ENCODE results near the gene TMX2. TPM values are rescaled to one million over a fixed set of nuclear protein-coding genes. Genes with fewer than 3 reads are reported as not detected.

TMX2 gene
- polyA plus RNA-seq, 3 donors = 28.9 to 71.6 (median 52.9) TPM

GRCh38 chr11:57752954-57753353, 40.6 kb downstream of the TMX2 start:
- no peak overlapping the region for H3K4me3 Mint-ChIP-seq
- Histone ChIP-seq H2AFZ (ENCODE audit: insufficient read depth, low read depth, low read length, poor library complexity, severe bottlenecking) (no peak overlapping the region), H3K36me3 (replicated peaks in 1 of 2; ENCODE audit: control insufficient read depth in 1 of 2, insufficient read depth in 2 of 2, low read length in 2 of 2) (no peaks in the 10 kb centered on the region), H3K79me2 (ENCODE audit: insufficient read depth, low read length) (no peaks in the 10 kb centered on the region), H3K9ac (ENCODE audit: insufficient read depth, low read length, poor library complexity, severe bottlenecking) (no peak overlapping the region), H3K4me1 (ENCODE audit: control insufficient read depth in 1 of 2, insufficient read depth in 2 of 2, low read length in 2 of 2) (no peaks in the 10 kb centered on the region), H3K27me3 (ENCODE audit: control insufficient read depth in 2 of 2, insufficient read depth in 2 of 2, low read length in 2 of 2) (no peaks in the 10 kb centered on the region), H3K27ac (ENCODE audit: low read depth in 1 of 2, low read length in 2 of 2) (no peak overlapping the region), H3K9me3 (replicated peaks in 1 of 2; ENCODE audit: control insufficient read depth in 1 of 2, insufficient read depth in 1 of 2, low read length in 2 of 2) (peaks cover 0 to 9% of the 10 kb centered on the region in 2 donors), H3K4me2 (replicated peaks; ENCODE audit: extremely low read depth, low read length, poor library complexity, severe bottlenecking) (no peak overlapping the region), H3K4me3 (replicated peaks in 1 of 3; ENCODE audit: low read depth in 2 of 3, low read length in 3 of 3) (no peak overlapping the region), H4K20me1 (ENCODE audit: insufficient read depth, low read length) (no peaks in the 10 kb centered on the region)
- peaks cover 3% of the 10 kb centered on the region for H3K4me1 Mint-ChIP-seq
- 99% methylated on average over 22 of the region's 30 CpGs for WGBS (ENCODE audit: insufficient coverage)
- peaks cover 2 to 5% of the 10 kb centered on the region in 2 donors for H3K36me3 Mint-ChIP-seq
- no peak overlapping the region for H3K27ac Mint-ChIP-seq
- H3K27me3 Mint-ChIP-seq (ENCODE audit: low read depth in 3 of 3) = no peaks in the 10 kb centered on the region
- H3K9me3 Mint-ChIP-seq = peaks cover 0 to 9% (median 4%) of the 10 kb centered on the region in 7 donors
- DNase-seq = no peak
- intact Hi-C loops (cut with micrococcal nuclease) = no loop called here
- no peak for TF ChIP-seq CTCF (IDR thresholded peaks at IDR 0.05)

- Mint-ChIP-seq H3K27me3 (ENCODE audit: low read depth in 3 of 3) (peaks cover 0 to 3% (median 0%) of the 10 kb centered on the region in 3 donors), H3K4me3 (no peak overlapping the region), H3K27ac (no peak overlapping the region), H3K4me1 (peaks cover 12% of the 10 kb centered on the region), H3K9me3 (peaks cover 0 to 2% (median under 1%) of the 10 kb centered on the region in 7 donors), H3K36me3 (no peaks in the 10 kb centered on the region)
- no peak for TF ChIP-seq CTCF (IDR thresholded peaks at IDR 0.05)
- H3K9me3 ChIP-seq (replicated peaks in 1 of 2; ENCODE audit: control insufficient read depth in 1 of 2, insufficient read depth in 1 of 2, low read length in 2 of 2) = peaks cover 0 to 3% of the 10 kb centered on the region in 2 donors
- no peak overlapping the region for H3K4me3 ChIP-seq (replicated peaks in 1 of 3; ENCODE audit: low read depth in 2 of 3, low read length in 3 of 3)
- no peak overlapping the region for H3K9ac ChIP-seq (ENCODE audit: insufficient read depth, low read length, poor library complexity, severe bottlenecking)
- H3K79me2 ChIP-seq (ENCODE audit: insufficient read depth, low read length) = peaks cover 11% of the 10 kb centered on the region
- no peaks in the 10 kb centered on the region for H3K27me3 ChIP-seq (ENCODE audit: control insufficient read depth in 2 of 2, insufficient read depth in 2 of 2, low read length in 2 of 2)
- no peak overlapping the region for H3K4me2 ChIP-seq (replicated peaks; ENCODE audit: extremely low read depth, low read length, poor library complexity, severe bottlenecking)
- no peaks in the 10 kb centered on the region for H3K36me3 ChIP-seq (replicated peaks in 1 of 2; ENCODE audit: control insufficient read depth in 1 of 2, insufficient read depth in 2 of 2, low read length in 2 of 2)
- no peak overlapping the region for H3K27ac ChIP-seq (ENCODE audit: low read depth in 1 of 2, low read length in 2 of 2)
- intact Hi-C loops (cut with micrococcal nuclease) = no loop called here
- no peak for DNase-seq
- WGBS (ENCODE audit: insufficient coverage) = 100% methylated on average over 1 of the region's 3 CpGs
- H2AFZ ChIP-seq (ENCODE audit: insufficient read depth, low read depth, low read length, poor library complexity, severe bottlenecking) = no peak overlapping the region
- no peaks in the 10 kb centered on the region for H4K20me1 ChIP-seq (ENCODE audit: insufficient read depth, low read length)
- H3K4me1 ChIP-seq (ENCODE audit: control insufficient read depth in 1 of 2, insufficient read depth in 2 of 2, low read length in 2 of 2) = peaks cover 6 to 9% of the 10 kb centered on the region in 2 donors
These were observed 45.8 kb downstream of the TMX2 start for GRCh38 chr11:57758174-57758573.
